ENCODE data around the gene ZSCAN25.

DNA sequence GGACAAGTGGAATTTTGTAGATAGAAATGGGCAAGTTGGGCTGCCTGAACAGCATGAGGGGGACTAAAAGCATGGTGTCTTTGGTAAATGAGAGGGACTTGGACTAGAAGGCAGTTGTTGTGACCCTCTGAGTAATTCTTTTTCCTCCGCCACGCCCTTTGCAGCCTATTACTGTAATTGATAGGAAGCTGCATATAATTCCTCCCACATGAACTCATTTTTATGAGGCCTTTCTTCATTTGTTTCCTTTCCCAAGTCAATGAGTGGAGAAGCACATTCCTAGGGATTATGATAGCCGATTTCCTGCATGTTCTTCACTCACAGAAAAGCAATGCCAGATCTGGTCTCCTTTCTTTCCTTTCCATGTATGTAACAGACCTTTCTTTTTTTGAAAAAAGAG is 27.7 kb downstream of the ZSCAN25 start:
- TF ChIP-seq, protein P1, sequence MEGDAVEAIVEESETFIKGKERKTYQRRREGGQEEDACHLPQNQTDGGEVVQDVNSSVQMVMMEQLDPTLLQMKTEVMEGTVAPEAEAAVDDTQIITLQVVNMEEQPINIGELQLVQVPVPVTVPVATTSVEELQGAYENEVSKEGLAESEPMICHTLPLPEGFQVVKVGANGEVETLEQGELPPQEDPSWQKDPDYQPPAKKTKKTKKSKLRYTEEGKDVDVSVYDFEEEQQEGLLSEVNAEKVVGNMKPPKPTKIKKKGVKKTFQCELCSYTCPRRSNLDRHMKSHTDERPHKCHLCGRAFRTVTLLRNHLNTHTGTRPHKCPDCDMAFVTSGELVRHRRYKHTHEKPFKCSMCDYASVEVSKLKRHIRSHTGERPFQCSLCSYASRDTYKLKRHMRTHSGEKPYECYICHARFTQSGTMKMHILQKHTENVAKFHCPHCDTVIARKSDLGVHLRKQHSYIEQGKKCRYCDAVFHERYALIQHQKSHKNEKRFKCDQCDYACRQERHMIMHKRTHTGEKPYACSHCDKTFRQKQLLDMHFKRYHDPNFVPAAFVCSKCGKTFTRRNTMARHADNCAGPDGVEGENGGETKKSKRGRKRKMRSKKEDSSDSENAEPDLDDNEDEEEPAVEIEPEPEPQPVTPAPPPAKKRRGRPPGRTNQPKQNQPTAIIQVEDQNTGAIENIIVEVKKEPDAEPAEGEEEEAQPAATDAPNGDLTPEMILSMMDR (IDR thresholded peaks at IDR 0.05) = no peak
- no peak for TF ChIP-seq POLR2A (IDR thresholded peaks at IDR 0.05)

Measured in testis (tissue), 2 donors.